SH-SY5Y (cell line): Measurements from ENCODE around the gene HSPA13.

Experiments
- GATA2 ChIP-seq: IDR thresholded peaks from 2 replicates; pipeline ENCODE4 v1.6.1; 2011; ENCODE audit warnings: mild to moderate bottlenecking, low read depth, low read length
- GATA3 ChIP-seq: IDR thresholded peaks from 2 replicates; pipeline ENCODE4 v1.6.1; 2011; ENCODE audit warnings: low read depth, mild to moderate bottlenecking, low read length, moderate library complexity

DNA sequence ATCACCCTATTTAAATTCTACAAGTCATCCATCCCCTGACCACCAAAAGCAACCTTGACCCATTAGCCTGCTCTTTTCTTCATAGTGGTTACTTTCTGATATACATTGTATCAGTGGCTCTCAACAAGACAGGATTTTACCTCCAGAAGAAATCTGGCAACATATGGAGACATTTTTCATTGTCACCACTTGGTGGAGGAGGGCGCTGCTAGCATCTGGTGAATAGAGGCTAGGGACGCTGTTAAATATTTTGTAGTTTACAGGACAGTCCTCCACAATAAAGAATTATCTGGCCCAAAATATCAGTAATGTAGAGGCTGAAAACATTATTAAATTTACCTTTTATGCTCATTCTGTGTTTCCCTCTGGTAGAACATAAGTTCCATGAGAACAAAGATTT lies 6.1 kb downstream of the HSPA13 start:
- TF ChIP-seq GATA2 (no peak), GATA3 (no peak)
